ENCODE data around the gene CTH.
"Not testable (repeated sequence)": the region's sequence is repeated elsewhere in the genome, so short reads cannot be mapped to it uniquely, and the experiment has no call there.

CTH gene

GRCh38 chr1:70442490-70442889 is 31.4 kb downstream of the CTH start:
- H3K9ac ChIP-seq (ENCODE audit: low read length in 5 of 5) = no peak overlapping the region
- no peak overlapping the region for H3K4me3 ChIP-seq (ENCODE audit: low read depth in 1 of 5, low read length in 5 of 5)
- peak overlapping the region; percentile 12 for H3K27ac ChIP-seq (ENCODE audit: low read depth, low read length)
- peaks cover 0 to 14% (median 7%) of the 10 kb centered on the region in 5 donors for H3K36me3 ChIP-seq (ENCODE audit: control insufficient read depth in 5 of 5, insufficient read depth in 5 of 5, low read length in 5 of 5)
- H3K27me3 ChIP-seq (ENCODE audit: control insufficient read depth in 5 of 5, insufficient read depth in 4 of 5, low read length in 5 of 5) = no peaks in the 10 kb centered on the region
- H3K4me1 ChIP-seq (ENCODE audit: control insufficient read depth in 5 of 5, insufficient read depth in 5 of 5, low read length in 5 of 5) = peaks cover 0 to 17% (median 0%) of the 10 kb centered on the region in 5 donors
- H3K9me3 ChIP-seq (ENCODE audit: control insufficient read depth in 5 of 5, low read length in 5 of 5) = no peaks in the 10 kb centered on the region

GRCh38 chr1:70443739-70444138 is 32.7 kb downstream of the CTH start:
- Histone ChIP-seq H3K27me3 (ENCODE audit: control insufficient read depth in 5 of 5, insufficient read depth in 4 of 5, low read length in 5 of 5) (no peaks in the 10 kb centered on the region), H3K27ac (ENCODE audit: low read depth, low read length) (no peak overlapping the region), H3K4me1 (ENCODE audit: control insufficient read depth in 5 of 5, insufficient read depth in 5 of 5, low read length in 5 of 5) (peaks cover 0 to 17% (median 0%) of the 10 kb centered on the region in 5 donors), H3K9ac (ENCODE audit: low read length in 5 of 5) (no peak overlapping the region), H3K9me3 (ENCODE audit: control insufficient read depth in 5 of 5, low read length in 5 of 5) (no peaks in the 10 kb centered on the region), H3K4me3 (ENCODE audit: low read depth in 1 of 5, low read length in 5 of 5) (no peak overlapping the region), H3K36me3 (ENCODE audit: control insufficient read depth in 5 of 5, insufficient read depth in 5 of 5, low read length in 5 of 5) (peaks cover 0 to 5% (median 3%) of the 10 kb centered on the region in 5 donors)

- Histone ChIP-seq H3K9ac (ENCODE audit: low read length in 5 of 5) (no peak overlapping the region), H3K9me3 (ENCODE audit: control insufficient read depth in 5 of 5, low read length in 5 of 5) (no peaks in the 10 kb centered on the region), H3K27ac (ENCODE audit: low read depth, low read length) (no peak overlapping the region), H3K36me3 (ENCODE audit: control insufficient read depth in 5 of 5, insufficient read depth in 5 of 5, low read length in 5 of 5) (no peaks in the 10 kb centered on the region), H3K4me1 (ENCODE audit: control insufficient read depth in 5 of 5, insufficient read depth in 5 of 5, low read length in 5 of 5) (no peaks in the 10 kb centered on the region), H3K27me3 (ENCODE audit: control insufficient read depth in 5 of 5, insufficient read depth in 4 of 5, low read length in 5 of 5) (no peaks in the 10 kb centered on the region), H3K4me3 (ENCODE audit: low read depth in 1 of 5, low read length in 5 of 5) (no peak overlapping the region)
These were observed 38.0 kb downstream of the CTH start for GRCh38 chr1:70449049-70449448.

DNA sequence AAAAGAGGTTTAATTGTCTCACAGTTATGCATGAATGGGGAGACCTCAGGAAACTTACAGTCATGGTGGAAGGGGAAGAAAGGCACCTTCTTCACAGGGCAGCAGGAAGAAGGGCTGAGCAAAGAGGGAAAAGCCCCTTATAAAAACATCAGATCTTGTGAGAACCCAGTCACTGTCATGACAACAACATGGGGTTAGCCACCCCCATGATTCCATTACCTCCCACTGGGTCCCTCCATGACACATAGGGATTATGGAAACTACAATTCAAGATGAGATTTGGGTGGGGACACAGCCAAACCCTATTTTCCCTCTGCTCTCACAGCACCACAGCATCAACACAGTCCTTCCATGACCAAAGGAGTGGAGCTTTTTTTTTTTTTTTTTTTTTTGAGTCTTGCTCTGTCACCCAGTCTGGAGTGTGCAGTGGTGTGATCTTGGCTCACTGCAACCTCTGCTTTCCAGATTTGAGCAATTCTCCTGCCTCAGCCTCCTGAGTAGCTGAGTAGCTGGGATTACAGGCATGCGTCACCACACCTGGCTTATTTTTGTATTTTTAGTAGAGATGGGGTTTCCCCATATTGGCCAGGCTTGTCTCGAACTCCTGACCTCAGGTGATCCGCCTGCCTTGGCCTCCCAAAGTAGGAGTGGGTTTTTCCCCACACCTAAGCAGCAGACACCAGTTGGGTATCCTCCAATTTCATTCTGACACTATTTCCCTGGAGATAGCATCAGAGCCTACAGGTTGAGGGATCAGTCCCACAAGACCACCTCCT is 41.3 kb downstream of the CTH start:
- not testable (repeated sequence) for H3K4me3 ChIP-seq (ENCODE audit: low read depth in 1 of 5, low read length in 5 of 5); H3K36me3 ChIP-seq (ENCODE audit: control insufficient read depth in 5 of 5, insufficient read depth in 5 of 5, low read length in 5 of 5); H3K4me1 ChIP-seq (ENCODE audit: control insufficient read depth in 5 of 5, insufficient read depth in 5 of 5, low read length in 5 of 5)

GRCh38 chr1:70455291-70455690 is 44.2 kb downstream of the CTH start:
- H3K4me3 ChIP-seq (ENCODE audit: low read depth in 1 of 5, low read length in 5 of 5) = no peak overlapping the region
- H3K36me3 ChIP-seq (ENCODE audit: control insufficient read depth in 5 of 5, insufficient read depth in 5 of 5, low read length in 5 of 5) = no peaks in the 10 kb centered on the region
- H3K9me3 ChIP-seq (ENCODE audit: control insufficient read depth in 5 of 5, low read length in 5 of 5) = no peaks in the 10 kb centered on the region
- H3K27me3 ChIP-seq (ENCODE audit: control insufficient read depth in 5 of 5, insufficient read depth in 4 of 5, low read length in 5 of 5) = no peaks in the 10 kb centered on the region
- H3K9ac ChIP-seq (ENCODE audit: low read length in 5 of 5) = no peak overlapping the region
- H3K4me1 ChIP-seq (ENCODE audit: control insufficient read depth in 5 of 5, insufficient read depth in 5 of 5, low read length in 5 of 5) = no peaks in the 10 kb centered on the region
- no peak overlapping the region for H3K27ac ChIP-seq (ENCODE audit: low read depth, low read length)

More for the DNA sequence above, 41.3 kb downstream of the CTH start:
- H3K27me3 ChIP-seq (ENCODE audit: control insufficient read depth in 5 of 5, insufficient read depth in 4 of 5, low read length in 5 of 5); H3K9ac ChIP-seq (ENCODE audit: low read length in 5 of 5); H3K9me3 ChIP-seq (ENCODE audit: control insufficient read depth in 5 of 5, low read length in 5 of 5); H3K27ac ChIP-seq (ENCODE audit: low read depth, low read length): not testable (repeated sequence)

GRCh38 chr1:70458131-70458530 is 47.1 kb downstream of the CTH start:
- Histone ChIP-seq H3K4me3 (ENCODE audit: low read depth in 1 of 5, low read length in 5 of 5) (no peak overlapping the region), H3K9ac (ENCODE audit: low read length in 5 of 5) (no peak overlapping the region), H3K27ac (ENCODE audit: low read depth, low read length) (no peak overlapping the region), H3K9me3 (ENCODE audit: control insufficient read depth in 5 of 5, low read length in 5 of 5) (no peaks in the 10 kb centered on the region), H3K36me3 (ENCODE audit: control insufficient read depth in 5 of 5, insufficient read depth in 5 of 5, low read length in 5 of 5) (no peaks in the 10 kb centered on the region), H3K27me3 (ENCODE audit: control insufficient read depth in 5 of 5, insufficient read depth in 4 of 5, low read length in 5 of 5) (no peaks in the 10 kb centered on the region), H3K4me1 (ENCODE audit: control insufficient read depth in 5 of 5, insufficient read depth in 5 of 5, low read length in 5 of 5) (no peaks in the 10 kb centered on the region)

DNA sequence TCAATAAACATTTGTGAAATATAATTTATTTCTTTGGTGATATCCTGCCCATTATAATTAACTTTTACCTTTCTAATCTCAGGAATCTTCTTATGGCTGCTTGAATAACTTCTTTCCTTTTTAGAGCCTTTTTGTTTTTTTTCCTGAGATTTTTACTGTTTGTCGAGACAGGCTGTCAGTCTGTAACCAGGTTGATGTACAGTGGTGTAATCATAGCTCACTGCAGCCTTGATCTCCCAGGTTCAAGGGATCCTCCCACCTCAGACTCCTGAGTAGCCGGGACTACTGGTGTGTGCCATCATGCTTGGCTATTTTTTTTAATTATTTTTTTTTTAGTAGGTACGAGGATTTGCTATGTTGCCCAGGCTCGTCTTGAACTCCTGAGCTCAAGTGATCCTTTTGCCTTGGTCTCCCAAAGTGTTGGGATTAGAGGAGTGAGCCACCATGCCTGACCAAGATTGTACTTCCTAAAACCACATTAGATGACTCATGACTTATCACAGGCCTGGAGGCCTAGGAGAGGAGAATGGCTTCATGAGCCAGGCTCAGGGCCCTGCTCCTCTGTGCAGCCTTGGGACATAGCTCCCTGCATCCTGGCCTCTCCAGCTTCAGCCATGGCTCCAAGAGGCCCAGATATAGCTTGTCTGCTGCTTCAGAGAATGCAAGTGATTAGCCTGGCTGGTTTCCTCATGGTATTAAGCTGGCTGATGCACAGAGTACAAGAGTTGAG is 48.6 kb downstream of the CTH start:
- H3K9ac ChIP-seq (ENCODE audit: low read length in 5 of 5) = no peak overlapping the region
- no peak overlapping the region for H3K27ac ChIP-seq (ENCODE audit: low read depth, low read length)
- no peaks in the 10 kb centered on the region for H3K27me3 ChIP-seq (ENCODE audit: control insufficient read depth in 5 of 5, insufficient read depth in 4 of 5, low read length in 5 of 5)
- H3K4me3 ChIP-seq (ENCODE audit: low read depth in 1 of 5, low read length in 5 of 5) = no peak overlapping the region
- H3K9me3 ChIP-seq (ENCODE audit: control insufficient read depth in 5 of 5, low read length in 5 of 5) = no peaks in the 10 kb centered on the region
- H3K4me1 ChIP-seq (ENCODE audit: control insufficient read depth in 5 of 5, insufficient read depth in 5 of 5, low read length in 5 of 5) = no peaks in the 10 kb centered on the region
- no peaks in the 10 kb centered on the region for H3K36me3 ChIP-seq (ENCODE audit: control insufficient read depth in 5 of 5, insufficient read depth in 5 of 5, low read length in 5 of 5)

GRCh38 chr1:70460740-70461713 is 50.0 kb downstream of the CTH start:
- H3K36me3 ChIP-seq (ENCODE audit: control insufficient read depth in 5 of 5, insufficient read depth in 5 of 5, low read length in 5 of 5); H3K9me3 ChIP-seq (ENCODE audit: control insufficient read depth in 5 of 5, low read length in 5 of 5); H3K27ac ChIP-seq (ENCODE audit: low read depth, low read length); H3K9ac ChIP-seq (ENCODE audit: low read length in 5 of 5); H3K4me1 ChIP-seq (ENCODE audit: control insufficient read depth in 5 of 5, insufficient read depth in 5 of 5, low read length in 5 of 5); H3K27me3 ChIP-seq (ENCODE audit: control insufficient read depth in 5 of 5, insufficient read depth in 4 of 5, low read length in 5 of 5); H3K4me3 ChIP-seq (ENCODE audit: low read depth in 1 of 5, low read length in 5 of 5): not testable (repeated sequence)

- Histone ChIP-seq H3K4me1 (ENCODE audit: control insufficient read depth in 5 of 5, insufficient read depth in 5 of 5, low read length in 5 of 5) (no peaks in the 10 kb centered on the region), H3K9ac (ENCODE audit: low read length in 5 of 5) (no peak overlapping the region), H3K36me3 (ENCODE audit: control insufficient read depth in 5 of 5, insufficient read depth in 5 of 5, low read length in 5 of 5) (no peaks in the 10 kb centered on the region), H3K4me3 (ENCODE audit: low read depth in 1 of 5, low read length in 5 of 5) (no peak overlapping the region), H3K9me3 (ENCODE audit: control insufficient read depth in 5 of 5, low read length in 5 of 5) (no peaks in the 10 kb centered on the region), H3K27me3 (ENCODE audit: control insufficient read depth in 5 of 5, insufficient read depth in 4 of 5, low read length in 5 of 5) (no peaks in the 10 kb centered on the region), H3K27ac (ENCODE audit: low read depth, low read length) (no peak overlapping the region)
These were observed 51.5 kb downstream of the CTH start for GRCh38 chr1:70462611-70463010.
